Bronchial epithelial cell (primary cell): ENCODE measurements around the gene TH. TPM values are rescaled to one million over a fixed set of nuclear protein-coding genes. Genes with fewer than 3 reads are reported as not detected.
"Not testable (repeated sequence)": the region's sequence is repeated elsewhere in the genome, so short reads cannot be mapped to it uniquely, and the experiment has no call there.

ENCODE experiments used
- DNase-seq: peaks from one replicate; pipeline ENCODE4 v3.0.0-alpha.2; 2010; ENCODE audit warnings: low read depth
- FAIRE-seq: peaks from 2 replicates; lab custom pipeline; 2011; peaks lifted over from hg19 to GRCh38; lab: Jason Lieb, UNC
- H3K27me3 ChIP-seq: 2 replicates; pipeline ENCODE4 v1.5.1; 2011; ENCODE audit warnings: low read length; ENCODE audit not compliant: control insufficient read depth, insufficient read depth
- H3K36me3 ChIP-seq: 2 replicates; pipeline ENCODE4 v1.5.1; 2011; ENCODE audit warnings: low read length; ENCODE audit not compliant: control insufficient read depth, insufficient read depth
- H3K4me3 ChIP-seq: 2 replicates; pipeline ENCODE4 v1.5.1; 2011; ENCODE audit warnings: mild to moderate bottlenecking, low read depth, low read length, control low read depth
- CTCF ChIP-seq: IDR thresholded peaks from 2 replicates; pipeline ENCODE4 v1.5.1; 2011; ENCODE audit warnings: mild to moderate bottlenecking, moderate library complexity, low read length, control low read depth, inconsistent platforms; ENCODE audit not compliant: insufficient read depth, severe bottlenecking
- total RNA-seq: library from RNA; depleted of rRNA; stranded (reverse); fragments of >200 nt; gene quantifications from 2 replicates; pipeline ENCODE4 v1.2.1, GENCODE V29; 2014

The TH gene
- total RNA-seq, 1 donor from 2014 or later: under 0.01 TPM

- no peak for TF ChIP-seq CTCF
- DNase-seq: no peak
- Histone ChIP-seq H3K4me3 (no peak overlapping the region), H3K36me3 (no peaks in the 10 kb centered on the region), H3K27me3 (peaks cover 2% of the 10 kb centered on the region)
- FAIRE-seq: no peak
Observed at GRCh38 chr11:2198621-2199365, 27.2 kb upstream of the TH start.

- DNase-seq: no peak
- Histone ChIP-seq H3K27me3 (peaks cover 2% of the 10 kb centered on the region), H3K4me3 (no peak overlapping the region), H3K36me3 (no peaks in the 10 kb centered on the region)
- FAIRE-seq: no peak
- no peak for TF ChIP-seq CTCF
Observed at GRCh38 chr11:2197771-2198520, 26.3 kb upstream of the TH start.

- Histone ChIP-seq H3K27me3 (peaks cover 2% of the 10 kb centered on the region), H3K36me3 (no peaks in the 10 kb centered on the region), H3K4me3 (no peak overlapping the region)
- TF ChIP-seq CTCF: peak; percentile 93
- DNase-seq (peak; percentile 36), FAIRE-seq (no peak)
Observed at GRCh38 chr11:2196970-2197770, 25.6 kb upstream of the TH start.

GRCh38 chr11:2195756-2196088, 24.1 kb upstream of the TH start:
- no peak for FAIRE-seq
- no peak for TF ChIP-seq CTCF

GRCh38 chr11:2194877-2195755, 23.5 kb upstream of the TH start:
- DNase-seq: no peak
- H3K27me3 ChIP-seq: peaks cover 2% of the 10 kb centered on the region

More at GRCh38 chr11:2195756-2196088, 24.1 kb upstream of the TH start:
- peaks cover 2% of the 10 kb centered on the region for H3K27me3 ChIP-seq
- no peak for DNase-seq
- no peak overlapping the region for H3K4me3 ChIP-seq
- no peaks in the 10 kb centered on the region for H3K36me3 ChIP-seq

GRCh38 chr11:2193888-2194595, 22.4 kb upstream of the TH start:
- H3K36me3 ChIP-seq, DNase-seq, FAIRE-seq, H3K4me3 ChIP-seq, H3K27me3 ChIP-seq: not testable (repeated sequence)

More at GRCh38 chr11:2194877-2195755, 23.5 kb upstream of the TH start:
- TF ChIP-seq CTCF: peak; percentile 93
- Histone ChIP-seq H3K36me3 (no peaks in the 10 kb centered on the region), H3K4me3 (no peak overlapping the region)
- no peak for FAIRE-seq
